Body of pancreas (tissue), 4 donors: Measurements from ENCODE around the gene CASZ1. TPM values are rescaled to one million over a fixed set of nuclear protein-coding genes. Genes with fewer than 3 reads are reported as not detected.

Experiments
- ATAC-seq: fragments of 150-250 bp; one replicate; pipeline ENCODE4 v1.9.1; 2016
- DNase-seq, 4 donors: peaks; one replicate each; pipeline ENCODE4 v3.0.0-alpha.2; 2019
- H3K27ac ChIP-seq, 4 donors: fragments of 200-600 bp; sonication (generic); 1 replicate in 3 of 4; 2 replicates in 1 of 4; pipeline versions ENCODE4 v1.5.1 to v1.6.1; 2016 to 2019; ENCODE audit warnings: mild to moderate bottlenecking in 1 of 4, mixed read lengths in 1 of 4, moderate library complexity in 1 of 4
- H3K27me3 ChIP-seq, 2 donors: fragments of 200-600 bp; sonication (generic); one replicate each; pipeline ENCODE4 v1.6.0; 2016; ENCODE audit warnings: mild to moderate bottlenecking in 1 of 2
- H3K36me3 ChIP-seq, 2 donors: fragments of 200-600 bp; sonication (generic); replicated peaks in 1 of 2; 2 replicates each; pipeline ENCODE4 v1.5.1; 2016; ENCODE audit warnings: low read depth in 2 of 2; ENCODE audit not compliant: insufficient read depth in 1 of 2
- H3K4me1 ChIP-seq: fragments of 200-600 bp; sonication (generic); one replicate; pipeline ENCODE4 v1.6.0; 2016
- H3K4me3 ChIP-seq, 2 donors: fragments of 200-600 bp; sonication (generic); 1 replicate in 1 of 2; 2 replicates in 1 of 2; pipeline ENCODE4 v1.5.1; 2016 to 2019
- H3K9me3 ChIP-seq, 3 donors: fragments of 200-600 bp; sonication (generic); 1 replicate in 2 of 3; 2 replicates in 1 of 3; pipeline ENCODE4 v1.5.1; 2016
- CTCF ChIP-seq, 7 experiments: fragments of 450-650 bp in 4 of 7; fragments of 200-600 bp in 3 of 7; sonication (generic) in 3 of 7; IDR thresholded peaks; one replicate each; pipeline ENCODE4 v1.5.1; 2016 to 2019; ENCODE audit warnings: antibody characterized with exemption in 7 of 7
- POLR2A ChIP-seq, 3 donors: fragments of 450-650 bp; IDR thresholded peaks; one replicate each; pipeline ENCODE4 v1.6.1; 2016; ENCODE audit warnings: antibody characterized with exemption in 3 of 3, mild to moderate bottlenecking in 2 of 3
- WGBS, 2 donors: methylation state at CpG; one replicate each; pipeline ENCODE4 v1.1.5; 2017; 5-methylcytosine and 5-hydroxymethylcytosine counted together
- intact Hi-C: fragments of 100-400 bp; cut with DNase I; formaldehyde crosslinking; loops from one replicate; pipeline ENCODE4 v1.15.1; 2023
- total RNA-seq, 2 donors: library from RNA; depleted of rRNA; stranded (reverse); fragments of >200 nt; gene quantifications; one replicate each; pipeline ENCODE4 v1.1.0, GENCODE V29; 2016

Gene CASZ1
- total RNA-seq, 2 donors from 2014 or later: 9.3 to 14.2 TPM

GRCh38 chr1:10626791-10627410, 169.5 kb downstream of the CASZ1 start:
- H3K27ac ChIP-seq: peak overlapping the region in 2 of 4 donors; percentile 34 to 51
- intact Hi-C loops: no loop called here
- no peaks in the 10 kb centered on the region for H3K9me3 ChIP-seq
- peaks cover 0 to 2% of the 10 kb centered on the region in 2 donors for H3K36me3 ChIP-seq
- H3K27me3 ChIP-seq: no peaks in the 10 kb centered on the region
- H3K4me3 ChIP-seq: no peak overlapping the region
- ATAC-seq (no peak), DNase-seq (no peak)
- TF ChIP-seq CTCF (IDR thresholded peaks at IDR 0.05) (no peak), POLR2A (IDR thresholded peaks at IDR 0.05) (no peak)
- WGBS, 2 donors: 88 to 89% methylated on average over 22 of the region's 22 CpGs
- H3K4me1 ChIP-seq: peaks cover 31% of the 10 kb centered on the region

- 90 to 93% methylated on average over 5 to 13 of the region's 13 CpGs for WGBS, 2 donors
- Histone ChIP-seq H3K27me3 (no peaks in the 10 kb centered on the region), H3K36me3 (peaks cover 0 to 2% of the 10 kb centered on the region in 2 donors), H3K4me3 (no peak overlapping the region), H3K4me1 (peaks cover 24% of the 10 kb centered on the region), H3K27ac (no peak overlapping the region), H3K9me3 (no peaks in the 10 kb centered on the region)
- intact Hi-C loops: no loop called here
- DNase-seq (no peak), ATAC-seq (no peak)
- TF ChIP-seq CTCF (IDR thresholded peaks at IDR 0.05) (no peak), POLR2A (IDR thresholded peaks at IDR 0.05) (no peak)
Observed at GRCh38 chr1:10626131-10626731, 170.2 kb downstream of the CASZ1 start.

- Histone ChIP-seq H3K4me1 (peaks cover 21% of the 10 kb centered on the region), H3K27ac (no peak overlapping the region), H3K4me3 (no peak overlapping the region), H3K36me3 (peaks cover 0 to 2% of the 10 kb centered on the region in 2 donors), H3K9me3 (no peaks in the 10 kb centered on the region), H3K27me3 (no peaks in the 10 kb centered on the region)
- ATAC-seq: no peak
- no peak for TF ChIP-seq POLR2A (IDR thresholded peaks at IDR 0.05)
- no peak for TF ChIP-seq CTCF (IDR thresholded peaks at IDR 0.05)
- intact Hi-C loops: no loop called here
- WGBS, 2 donors: 85 to 98% methylated on average over 8 to 10 of the region's 10 CpGs
- DNase-seq: no peak
Observed at GRCh38 chr1:10625554-10625953, 170.9 kb downstream of the CASZ1 start.

GRCh38 chr1:10625076-10625475, 171.4 kb downstream of the CASZ1 start:
- no peak overlapping the region for H3K4me3 ChIP-seq
- no peak for DNase-seq

More at GRCh38 chr1:10625076-10625475, 171.4 kb downstream of the CASZ1 start:
- no peak for ATAC-seq
- WGBS, 2 donors: 93 to 96% methylated on average over 6 to 9 of the region's 9 CpGs
- intact Hi-C loops: no loop called here
- no peak overlapping the region for H3K27ac ChIP-seq
- TF ChIP-seq CTCF (IDR thresholded peaks at IDR 0.05): no peak
- TF ChIP-seq POLR2A (IDR thresholded peaks at IDR 0.05): no peak
- H3K36me3 ChIP-seq: peaks cover 0 to 2% of the 10 kb centered on the region in 2 donors
- no peaks in the 10 kb centered on the region for H3K27me3 ChIP-seq
- H3K4me1 ChIP-seq: peaks cover 21% of the 10 kb centered on the region
- no peaks in the 10 kb centered on the region for H3K9me3 ChIP-seq
